Lung (tissue), 12 donors: ENCODE measurements around the gene SLC9A9. TPM values are rescaled to one million over a fixed set of nuclear protein-coding genes. Genes with fewer than 3 reads are reported as not detected.

Experiments used
- ATAC-seq: fragments of 200-7000 bp; cut with Tn5 transposase; one replicate; pipeline ENCODE4 v1.9.1; 2020; ENCODE audit warnings: moderate number of reproducible peaks; ENCODE audit not compliant: insufficient read depth, low FRiP score
- DNase-seq, 3 donors: peaks; one replicate each; pipeline ENCODE4 v3.0.0-alpha.2; 2013 to 2017
- H3K27ac ChIP-seq, 2 donors: one replicate each; pipeline ENCODE4 v1.5.1; 2013; ENCODE audit warnings: mild to moderate bottlenecking in 2 of 2, moderate library complexity in 2 of 2, control low read depth in 1 of 2, inconsistent platforms in 1 of 2, low read depth in 1 of 2, low read length in 1 of 2
- H3K27me3 ChIP-seq, 3 donors: one replicate each; pipeline ENCODE4 v1.5.1; 2013; ENCODE audit warnings: low read length in 2 of 3; ENCODE audit not compliant: control insufficient read depth in 3 of 3, insufficient read depth in 3 of 3
- H3K36me3 ChIP-seq, 4 donors: one replicate each; pipeline ENCODE4 v1.5.1; 2013; ENCODE audit warnings: low read length in 4 of 4, mild to moderate bottlenecking in 1 of 4, moderate library complexity in 1 of 4; ENCODE audit not compliant: control insufficient read depth in 4 of 4, insufficient read depth in 4 of 4
- H3K4me1 ChIP-seq, 5 donors: one replicate each; pipeline ENCODE4 v1.5.1; 2013; ENCODE audit warnings: low read length in 5 of 5, mild to moderate bottlenecking in 2 of 5, moderate library complexity in 1 of 5; ENCODE audit not compliant: control insufficient read depth in 5 of 5, insufficient read depth in 5 of 5
- H3K4me3 ChIP-seq: one replicate; pipeline ENCODE4 v1.5.1; 2013; ENCODE audit warnings: mild to moderate bottlenecking, control low read depth, moderate library complexity
- H3K9ac ChIP-seq, 2 donors: one replicate each; pipeline ENCODE4 v1.5.1; 2013; ENCODE audit warnings: low read length in 2 of 2, control low read depth in 1 of 2; ENCODE audit not compliant: insufficient read depth in 1 of 2
- H3K9me3 ChIP-seq, 4 donors: one replicate each; pipeline ENCODE4 v1.5.1; 2013; ENCODE audit warnings: low read length in 3 of 4, mild to moderate bottlenecking in 1 of 4, moderate library complexity in 1 of 4; ENCODE audit not compliant: control insufficient read depth in 4 of 4, insufficient read depth in 3 of 4
- WGBS, 2 donors: extraction: QIAGEN DNeasy Blood & Tissue Kit; methylation state at CpG; one replicate each; pipeline ENCODE4 v1.1.7; 2013; 5-methylcytosine and 5-hydroxymethylcytosine counted together
- polyA plus RNA-seq, 2 donors: library from polyadenylated mRNA; stranded (reverse); fragments of 200-250 nt; gene quantifications; one replicate each; pipeline ENCODE4 v1.2.1, GENCODE V29; 2013
- total RNA-seq, 2 donors: library from RNA; depleted of rRNA in 1 of 2; stranded (reverse); fragments of >200 nt in 1 of 2; gene quantifications; one replicate each; pipeline ENCODE4 v1.2.1, GENCODE V29; 2014 to 2021
- TF ChIP-seq, protein P1 (sequence below): IDR thresholded peaks from 2 replicates; pipeline ENCODE4 v1.5.1; 2012; ENCODE audit warnings: mild to moderate bottlenecking; ENCODE audit errors: control extremely low read depth, extremely low read depth
- donor health status: control.
- donor health status: control.
- donor health status: Bipolar disorder and iron deficiency.
- donor health status: healthy.
- donor health status: DM: yes; HTN: yes; CAD: no.

The SLC9A9 gene
- total and polyA plus RNA-seq, 4 donors: 2.2 to 66.3 (median 8.2) TPM

DNA sequence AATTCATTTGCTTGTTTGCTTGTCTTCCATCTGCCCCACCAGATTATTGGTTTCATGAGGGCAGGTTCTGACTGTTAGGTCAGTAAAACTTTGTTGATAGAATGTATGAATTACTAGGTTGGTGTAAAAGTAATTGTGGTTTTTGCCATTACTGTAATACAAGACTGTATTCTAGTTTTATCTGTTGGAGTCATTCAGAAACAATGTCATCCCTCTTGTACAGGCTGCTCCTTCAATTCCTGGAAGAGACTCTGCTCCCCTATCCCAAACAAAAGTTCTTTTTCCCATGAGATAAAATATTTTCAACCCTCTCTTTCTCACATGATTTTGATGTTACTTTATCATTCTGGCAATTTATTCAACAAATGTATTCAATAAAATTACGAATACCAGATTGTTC is 613.7 kb downstream of the SLC9A9 start:
- WGBS, 2 donors: 71 to 88% methylated on average over 1 of the region's 1 CpG
- H3K9ac ChIP-seq: no peak overlapping the region
- ATAC-seq (no peak), DNase-seq (no peak)
- H3K9me3 ChIP-seq: peaks cover 0 to 7% (median 0%) of the 10 kb centered on the region in 4 donors
- no peaks in the 10 kb centered on the region for H3K27me3 ChIP-seq
- H3K27ac ChIP-seq: no peak overlapping the region
- H3K36me3 ChIP-seq: no peaks in the 10 kb centered on the region
- TF ChIP-seq, protein P1, sequence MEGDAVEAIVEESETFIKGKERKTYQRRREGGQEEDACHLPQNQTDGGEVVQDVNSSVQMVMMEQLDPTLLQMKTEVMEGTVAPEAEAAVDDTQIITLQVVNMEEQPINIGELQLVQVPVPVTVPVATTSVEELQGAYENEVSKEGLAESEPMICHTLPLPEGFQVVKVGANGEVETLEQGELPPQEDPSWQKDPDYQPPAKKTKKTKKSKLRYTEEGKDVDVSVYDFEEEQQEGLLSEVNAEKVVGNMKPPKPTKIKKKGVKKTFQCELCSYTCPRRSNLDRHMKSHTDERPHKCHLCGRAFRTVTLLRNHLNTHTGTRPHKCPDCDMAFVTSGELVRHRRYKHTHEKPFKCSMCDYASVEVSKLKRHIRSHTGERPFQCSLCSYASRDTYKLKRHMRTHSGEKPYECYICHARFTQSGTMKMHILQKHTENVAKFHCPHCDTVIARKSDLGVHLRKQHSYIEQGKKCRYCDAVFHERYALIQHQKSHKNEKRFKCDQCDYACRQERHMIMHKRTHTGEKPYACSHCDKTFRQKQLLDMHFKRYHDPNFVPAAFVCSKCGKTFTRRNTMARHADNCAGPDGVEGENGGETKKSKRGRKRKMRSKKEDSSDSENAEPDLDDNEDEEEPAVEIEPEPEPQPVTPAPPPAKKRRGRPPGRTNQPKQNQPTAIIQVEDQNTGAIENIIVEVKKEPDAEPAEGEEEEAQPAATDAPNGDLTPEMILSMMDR: no peak
- H3K4me3 ChIP-seq: no peak overlapping the region
- peaks cover 0 to 14% (median 0%) of the 10 kb centered on the region in 5 donors for H3K4me1 ChIP-seq

DNA sequence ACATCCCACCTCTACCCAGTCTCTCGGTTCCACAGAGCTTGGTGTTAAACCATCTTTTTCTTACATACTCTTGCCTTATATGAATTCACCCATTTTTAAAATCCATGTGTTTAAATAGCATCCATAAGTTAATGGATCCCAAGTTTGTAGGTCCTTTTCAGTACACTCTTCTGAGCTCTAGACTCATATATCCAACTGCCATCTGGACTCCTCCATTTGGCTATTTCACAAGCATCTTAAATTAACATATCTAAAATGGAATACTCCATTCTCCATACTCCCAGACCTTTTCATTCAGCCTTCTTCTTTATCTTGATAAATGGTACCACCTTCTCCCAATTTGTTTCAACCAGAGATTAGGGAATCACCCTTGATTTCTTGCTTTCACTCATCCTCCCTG is 615.3 kb downstream of the SLC9A9 start:
- Histone ChIP-seq H3K27me3 (no peaks in the 10 kb centered on the region), H3K4me3 (no peak overlapping the region), H3K27ac (no peak overlapping the region), H3K4me1 (peaks cover 0 to 14% (median 0%) of the 10 kb centered on the region in 5 donors), H3K9ac (no peak overlapping the region), H3K9me3 (peaks cover 0 to 7% (median 0%) of the 10 kb centered on the region in 4 donors), H3K36me3 (no peaks in the 10 kb centered on the region)
- TF ChIP-seq, protein P1: no peak
- no peak for ATAC-seq
- WGBS, 2 donors: 72 to 83% methylated on average over 1 of the region's 1 CpG
- DNase-seq: no peak

DNA sequence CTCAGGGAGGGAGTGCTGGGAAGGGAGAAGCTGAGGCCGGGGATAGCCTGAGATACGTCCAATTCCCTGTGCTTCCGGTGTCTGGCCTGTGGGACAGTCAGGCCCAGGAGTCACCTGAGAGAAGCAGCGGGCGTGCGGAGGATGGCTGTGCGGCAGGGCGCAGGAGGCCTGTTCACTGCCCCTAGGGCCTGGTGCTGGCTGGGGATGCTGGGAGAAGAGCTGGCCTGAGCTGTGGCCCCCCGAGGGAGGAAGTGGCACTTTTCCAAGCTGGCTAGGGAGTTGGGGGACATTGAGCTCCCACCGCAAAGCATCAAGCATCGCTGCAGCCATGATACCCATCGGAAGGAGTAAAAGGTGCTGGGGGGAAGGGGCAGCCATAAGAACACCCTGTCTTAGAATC is 619.9 kb downstream of the SLC9A9 start:
- no peak for ATAC-seq

More for the DNA sequence above, 619.9 kb downstream of the SLC9A9 start:
- DNase-seq: no peak
- no peak overlapping the region for H3K4me3 ChIP-seq
- no peaks in the 10 kb centered on the region for H3K27me3 ChIP-seq
- peaks cover 0 to 11% (median 0%) of the 10 kb centered on the region in 5 donors for H3K4me1 ChIP-seq
- TF ChIP-seq, protein P1: no peak
- H3K9ac ChIP-seq: no peak overlapping the region
- 92 to 96% methylated on average over 12 of the region's 12 CpGs for WGBS, 2 donors
- no peaks in the 10 kb centered on the region for H3K9me3 ChIP-seq
- no peaks in the 10 kb centered on the region for H3K36me3 ChIP-seq
- H3K27ac ChIP-seq: no peak overlapping the region
